Right ventricle myocardium inferior (tissue), 1 donor: ENCODE measurements around the gene RAB36. TPM values are rescaled to one million over a fixed set of nuclear protein-coding genes. Genes with fewer than 3 reads are reported as not detected.
A peak's percentile ranks its signal among the peaks of the same experiment; 100 is the strongest.

ENCODE experiments used
- ATAC-seq: fragments of 200-7000 bp; cut with Tn5 transposase; one replicate; pipeline ENCODE4 v1.9.1; 2020; ENCODE audit warnings: mild to moderate bottlenecking, moderate library complexity
- DNase-seq: peaks from one replicate; pipeline ENCODE4 v3.0.0; 2021; ENCODE audit errors: missing footprints
- intact Hi-C: fragments of 100-400 bp; cut with DNase I; formaldehyde crosslinking; loops from one replicate; pipeline ENCODE4 v1.11.0; 2022
- total RNA-seq: library from RNA; stranded (reverse); fragmentation: NEBNext Ultra II Directional; extraction: Animal tissue kit (Norgen Biotek cat#: 25700); gene quantifications from one replicate; pipeline ENCODE4 v1.2.1, GENCODE V29; 2021
- donor health status: DM: no; HTN: yes; CAD: no; lungs with severe emphysema.

The RAB36 gene
- total RNA-seq, 1 donor from 2014 or later: 0.54 TPM

GRCh38 chr22:23184764-23185113, 39.5 kb downstream of the RAB36 start:
- no peak for DNase-seq
- no peak for ATAC-seq
- intact Hi-C loops: loop anchor here (5.0 kb wide), 1 partner anchor 43 kb away; no protein-coding TSS in a partner anchor

- intact Hi-C loops: no loop called here
- no peak for DNase-seq
Observed at GRCh38 chr22:23187211-23187610, 41.9 kb downstream of the RAB36 start.

GRCh38 chr22:23187871-23188700, 42.8 kb downstream of the RAB36 start:
- DNase-seq: no peak
- ATAC-seq: no peak
- intact Hi-C loops: no loop called here

More at GRCh38 chr22:23187211-23187610, 41.9 kb downstream of the RAB36 start:
- ATAC-seq: no peak

DNA sequence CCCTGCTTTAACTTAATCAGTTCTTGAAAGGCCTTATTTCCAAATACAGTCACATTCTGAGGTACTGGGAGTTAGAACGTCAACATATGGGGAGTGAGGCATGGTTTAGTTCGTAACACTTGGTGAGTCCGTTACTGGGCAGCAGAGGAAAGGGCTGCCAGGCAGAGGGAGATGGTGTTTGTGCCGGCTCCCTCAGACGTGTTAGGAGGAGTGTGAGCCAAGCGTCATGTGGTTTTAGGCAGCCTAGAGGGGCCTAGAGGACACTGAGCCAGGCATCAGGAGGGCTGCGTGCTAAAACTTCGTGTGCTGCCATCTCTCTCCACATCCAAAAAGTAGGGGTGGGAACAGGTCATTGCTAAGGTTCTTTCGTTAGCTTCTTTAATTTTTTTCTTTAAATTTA, 45.2 kb downstream of the RAB36 start:
- DNase-seq (no peak), ATAC-seq (peak; percentile 63)
- intact Hi-C loops: no loop called here

DNA sequence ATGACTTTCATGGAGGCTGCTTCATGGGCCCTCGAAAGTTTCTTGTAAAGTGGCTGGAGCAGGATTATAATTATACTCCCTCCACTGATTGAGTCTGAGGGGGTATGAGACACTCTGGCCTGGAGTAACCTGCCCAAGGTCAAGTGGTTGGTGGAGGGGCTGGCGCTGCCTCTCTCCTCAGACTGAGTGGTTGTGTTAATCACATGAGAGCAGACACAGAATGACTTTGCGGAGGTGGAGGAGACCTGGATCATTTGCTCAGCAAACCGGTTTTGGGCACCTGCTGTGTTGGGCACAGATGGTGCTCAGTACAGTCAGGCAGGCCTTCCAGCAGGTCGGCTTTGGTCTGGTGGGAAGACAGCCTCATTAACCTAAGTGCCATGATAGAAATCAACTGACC, 46.9 kb downstream of the RAB36 start:
- ATAC-seq: peak; percentile 67
- DNase-seq: no peak

GRCh38 chr22:23192558-23192957, 47.3 kb downstream of the RAB36 start:
- intact Hi-C loops: no loop called here
- no peak for DNase-seq

More for the DNA sequence above, 46.9 kb downstream of the RAB36 start:
- intact Hi-C loops: no loop called here

DNA sequence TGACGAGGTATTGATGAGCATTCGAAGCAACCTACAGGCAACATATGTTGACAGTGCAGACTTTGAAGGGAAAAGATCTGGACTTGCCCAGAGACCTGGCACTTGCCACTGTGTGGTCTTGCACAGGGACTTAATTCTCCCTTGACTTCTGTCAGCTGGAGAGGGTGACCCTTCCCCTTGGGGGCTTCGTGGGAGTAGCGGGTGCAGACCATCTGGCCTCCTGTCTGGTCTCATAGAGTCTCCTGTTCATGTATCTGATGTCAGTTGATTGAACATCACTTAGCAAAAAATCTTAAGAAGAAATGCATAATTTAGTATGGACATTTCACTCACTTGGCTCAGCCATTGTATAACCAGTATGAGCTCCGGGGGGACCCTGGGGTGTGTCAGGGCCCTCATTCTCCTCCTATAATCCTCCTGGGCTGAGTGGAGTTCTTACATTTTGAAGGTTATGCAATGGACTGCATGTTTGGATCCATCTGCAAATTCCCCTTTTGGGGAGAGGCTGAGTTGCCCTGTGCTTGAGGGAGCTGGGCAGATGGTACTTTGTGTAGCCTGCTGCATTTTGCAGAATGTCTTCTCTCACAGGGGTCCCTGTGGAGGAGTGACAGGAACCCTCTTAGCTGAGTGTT, 48.0 kb downstream of the RAB36 start:
- ATAC-seq (no peak), DNase-seq (no peak)
- intact Hi-C loops: no loop called here

More at GRCh38 chr22:23192558-23192957, 47.3 kb downstream of the RAB36 start:
- ATAC-seq: no peak

- DNase-seq (no peak), ATAC-seq (no peak)
- intact Hi-C loops: no loop called here
Observed at GRCh38 chr22:23193882-23194281, 48.6 kb downstream of the RAB36 start.

DNA sequence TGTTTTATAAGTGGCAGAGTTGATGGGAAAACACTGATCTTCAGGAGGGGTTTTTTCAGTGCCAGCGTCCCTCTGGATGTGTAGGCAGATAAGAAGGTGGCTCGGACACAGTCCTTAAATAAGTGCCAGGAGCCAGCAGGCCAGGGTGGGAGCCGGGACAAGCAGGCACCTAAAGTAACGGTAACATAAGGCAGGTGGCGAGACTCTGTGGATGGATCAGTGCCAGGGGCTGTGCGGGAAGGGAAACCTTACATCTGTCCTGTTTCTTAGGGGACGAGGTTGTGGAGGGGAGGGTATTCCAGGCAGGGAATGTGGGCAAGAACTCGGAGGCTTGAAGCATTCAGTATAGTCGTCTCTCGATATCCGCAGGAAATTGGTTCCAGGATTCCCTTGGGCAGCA, 50.9 kb downstream of the RAB36 start:
- DNase-seq (no peak), ATAC-seq (no peak)
- intact Hi-C loops: no loop called here

- ATAC-seq (no peak), DNase-seq (no peak)
- intact Hi-C loops: no loop called here
Observed at GRCh38 chr22:23197836-23198235, 52.6 kb downstream of the RAB36 start.

- intact Hi-C loops: no loop called here
- no peak for DNase-seq
- ATAC-seq: no peak
Observed at GRCh38 chr22:23199159-23199558, 53.9 kb downstream of the RAB36 start.

DNA sequence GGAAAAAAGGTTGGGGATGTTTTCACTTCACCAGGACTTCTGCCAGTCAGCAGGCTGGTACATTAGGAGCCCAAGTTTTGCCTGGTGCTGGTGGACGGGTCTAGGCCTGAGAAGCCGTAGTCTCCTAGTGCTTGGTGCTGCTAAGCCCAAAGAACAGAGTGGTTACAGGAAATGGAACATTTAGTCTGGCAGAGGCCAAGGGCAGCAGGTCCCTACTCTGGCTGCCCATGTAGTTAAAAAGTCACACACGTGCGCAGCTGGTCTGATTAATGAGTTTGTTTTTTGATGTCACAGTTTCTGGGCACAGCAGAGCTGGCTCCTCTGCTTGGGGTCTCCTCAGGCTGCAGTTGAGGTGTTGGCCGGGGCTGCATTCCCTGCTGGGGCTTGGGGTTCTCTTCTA, 55.6 kb downstream of the RAB36 start:
- intact Hi-C loops: no loop called here
- DNase-seq (no peak), ATAC-seq (no peak)

GRCh38 chr22:23202812-23203451, 57.7 kb downstream of the RAB36 start:
- ATAC-seq: no peak
- no peak for DNase-seq

GRCh38 chr22:23203452-23204124, 58.3 kb downstream of the RAB36 start:
- intact Hi-C loops: no loop called here
- ATAC-seq: no peak
- DNase-seq: no peak

More at GRCh38 chr22:23202812-23203451, 57.7 kb downstream of the RAB36 start:
- intact Hi-C loops: no loop called here

DNA sequence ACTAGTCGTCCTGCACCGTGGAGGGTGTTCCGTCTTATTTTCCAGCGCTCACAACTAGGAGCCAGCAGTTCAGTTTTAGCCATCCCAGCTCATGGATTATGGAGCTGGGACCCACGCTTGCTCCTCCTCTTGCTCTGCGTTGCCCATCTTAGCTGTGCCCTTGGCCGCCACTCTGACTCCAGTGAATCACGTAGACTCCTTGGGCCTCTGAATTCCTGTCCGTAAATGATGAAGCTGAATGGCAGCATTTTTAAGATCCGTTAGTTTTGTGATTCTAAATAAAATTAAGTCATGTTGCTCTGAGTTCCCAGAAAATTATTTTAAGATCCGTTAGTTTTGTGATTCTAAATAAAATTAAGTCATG, 58.8 kb downstream of the RAB36 start:
- no peak for ATAC-seq

DNA sequence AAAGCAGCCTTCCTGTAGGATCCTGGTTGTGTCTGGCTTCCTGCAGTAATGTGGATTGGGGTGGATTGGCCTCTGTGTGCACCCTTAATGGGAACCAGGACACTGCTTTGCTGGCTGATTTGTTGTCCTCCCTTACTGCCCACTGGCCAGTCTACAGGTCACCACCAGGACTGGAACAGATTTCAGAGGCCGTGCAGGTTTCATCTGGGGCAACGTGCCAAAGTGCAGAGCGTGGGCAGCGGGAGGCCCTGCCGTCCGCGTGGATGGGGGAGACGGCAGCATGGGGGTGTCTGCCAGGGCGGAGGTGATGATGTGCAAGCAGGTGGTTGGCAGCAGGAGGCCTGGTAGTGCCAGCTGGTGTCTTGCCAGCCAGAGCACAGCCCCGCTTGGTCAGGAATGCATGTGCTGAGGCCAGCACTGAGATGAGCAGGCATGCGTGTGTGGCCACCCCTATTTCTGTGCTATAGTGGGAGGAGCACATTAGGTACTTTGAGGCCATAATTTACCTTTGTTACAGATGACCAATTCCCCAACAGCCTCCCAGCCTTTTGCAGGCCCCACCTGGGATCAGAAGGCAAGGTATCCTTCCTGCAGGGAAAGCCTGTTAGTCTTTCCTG, 59.4 kb downstream of the RAB36 start:
- intact Hi-C loops: no loop called here
- ATAC-seq (peak; percentile 92), DNase-seq (no peak)

More for the DNA sequence above, 58.8 kb downstream of the RAB36 start:
- DNase-seq: no peak
- intact Hi-C loops: no loop called here

GRCh38 chr22:23205339-23206049, 60.2 kb downstream of the RAB36 start:
- ATAC-seq: no peak
- no peak for DNase-seq
- intact Hi-C loops: no loop called here

DNA sequence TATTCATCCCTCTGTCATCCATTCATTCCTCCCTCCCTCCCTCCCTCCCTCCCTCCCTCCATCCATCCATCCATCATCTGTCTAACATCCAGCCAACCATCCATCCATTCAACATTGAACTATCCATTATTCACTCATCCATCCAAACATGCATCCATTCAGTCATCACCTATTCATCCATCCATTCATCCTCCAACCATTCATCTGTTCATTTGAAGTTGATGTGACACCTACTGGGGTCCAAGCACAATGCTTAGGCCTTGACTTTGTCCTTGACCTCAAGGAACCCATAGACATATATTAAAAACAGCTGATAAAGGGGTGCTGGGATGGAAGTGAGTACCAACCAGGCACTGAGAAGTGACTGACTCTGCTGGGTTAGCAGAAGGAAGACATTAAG, 61.6 kb downstream of the RAB36 start:
- ATAC-seq: no peak
- no peak for DNase-seq
- intact Hi-C loops: no loop called here
